Endodermal cell (in vitro differentiated cells): ENCODE results near the gene GPC6. TPM values are rescaled to one million over a fixed set of nuclear protein-coding genes. Genes with fewer than 3 reads are reported as not detected.

Experiments used
- DNase-seq: peaks from one replicate; pipeline ENCODE4 v3.0.0-alpha.2; 2017
- H3K27ac ChIP-seq: 2 replicates; pipeline ENCODE4 v1.5.1; 2013; ENCODE audit warnings: mild to moderate bottlenecking, low read depth, low read length, moderate library complexity
- H3K27me3 ChIP-seq: 2 replicates; pipeline ENCODE4 v1.6.1; 2013; ENCODE audit warnings: mild to moderate bottlenecking, low read length, moderate library complexity; ENCODE audit not compliant: insufficient read depth, control insufficient read depth, poor library complexity, severe bottlenecking
- H3K36me3 ChIP-seq: 2 replicates; pipeline ENCODE4 v1.7.0; 2013; ENCODE audit warnings: mild to moderate bottlenecking, low read length, moderate library complexity; ENCODE audit not compliant: control insufficient read depth, insufficient read depth
- H3K4me1 ChIP-seq: one replicate; pipeline ENCODE4 v1.7.0; 2013; ENCODE audit warnings: low read length; ENCODE audit not compliant: control insufficient read depth, insufficient read depth
- H3K4me3 ChIP-seq: 2 replicates; pipeline ENCODE4 v1.5.1; 2013; ENCODE audit warnings: mild to moderate bottlenecking, low read length, moderate library complexity
- H3K9ac ChIP-seq: 2 replicates; pipeline ENCODE4 v1.6.1; 2013; ENCODE audit warnings: mild to moderate bottlenecking, low read length, moderate library complexity; ENCODE audit not compliant: poor library complexity, severe bottlenecking; ENCODE audit errors: extremely low read depth
- H3K9me3 ChIP-seq: 2 replicates; pipeline ENCODE4 v1.6.1; 2013; ENCODE audit warnings: mild to moderate bottlenecking, low read length, moderate library complexity; ENCODE audit not compliant: control insufficient read depth
- H3K27ac Mint-ChIP-seq: 2 replicates; pipeline ENCODE4 v1.8.0; 2020; ENCODE audit warnings: mixed read lengths
- H3K27me3 Mint-ChIP-seq: 2 replicates; pipeline ENCODE4 v1.8.0; 2021; ENCODE audit warnings: mild to moderate bottlenecking, mixed read lengths; ENCODE audit not compliant: insufficient read depth
- H3K36me3 Mint-ChIP-seq: 2 replicates; pipeline ENCODE4 v1.8.0; 2020; ENCODE audit warnings: low read depth, mixed read lengths
- H3K4me1 Mint-ChIP-seq: 2 replicates; pipeline ENCODE4 v1.8.0; 2020; ENCODE audit warnings: mixed read lengths
- H3K4me3 Mint-ChIP-seq: 2 replicates; pipeline ENCODE4 v1.8.0; 2020; ENCODE audit warnings: mild to moderate bottlenecking, moderate library complexity, mixed read lengths
- H3K9me3 Mint-ChIP-seq: 2 replicates; pipeline ENCODE4 v1.8.0; 2020; ENCODE audit warnings: mild to moderate bottlenecking, mixed read lengths
- WGBS, 2 experiments: methylation state at CpG; one replicate each; pipeline versions ENCODE4 v1.1.5 to v1.1.7; 2013; ENCODE audit warnings: missing lambda C conversion rate in 2 of 2, mixed read lengths in 1 of 2; ENCODE audit not compliant: insufficient coverage in 1 of 2, insufficient read length in 1 of 2; 5-methylcytosine and 5-hydroxymethylcytosine counted together
- total RNA-seq, 2 donors: library from RNA; stranded (reverse); fragmentation: NEBNext Ultra II Directional in 1 of 2; extraction: Animal tissue kit (Norgen Biotek cat#: 25700) in 1 of 2; gene quantifications; 2 replicates in 1 of 2; 3 replicates in 1 of 2; pipeline ENCODE4 v1.2.1, GENCODE V29; 2021
- TF ChIP-seq, protein P1 (sequence below): fragments of 200-600 bp; sonication (generic); conservative IDR thresholded peaks from 2 replicates; pipeline ENCODE4 v1.5.0; 2021; ENCODE audit warnings: antibody characterized with exemption, mild to moderate bottlenecking

Gene GPC6
- total RNA-seq, 2 donors from 2014 or later = 69.6 to 80.4 TPM

DNA sequence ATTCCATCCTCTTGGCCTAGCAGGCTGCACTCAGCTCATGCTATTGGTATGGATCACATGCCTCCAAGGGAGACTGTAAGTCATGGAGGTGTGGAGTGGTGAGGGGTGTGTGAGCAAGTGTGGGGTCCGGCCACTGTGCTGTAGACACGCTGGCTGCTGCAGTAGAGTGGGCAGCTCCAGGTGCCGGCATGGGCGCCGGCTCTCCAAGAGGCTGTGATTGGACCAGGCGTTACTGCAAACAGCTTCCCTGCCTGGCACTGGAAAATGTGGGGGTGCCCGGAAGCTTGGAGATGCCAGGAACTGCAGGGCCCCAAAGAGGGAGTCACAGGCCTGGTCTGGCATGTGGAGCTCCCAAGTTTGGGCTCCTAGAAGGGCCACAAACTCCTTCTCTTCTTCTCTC is 245.7 kb downstream of the GPC6 start:
- H3K4me1 Mint-ChIP-seq = peaks cover 16% of the 10 kb centered on the region
- Histone ChIP-seq H3K36me3 (no peaks in the 10 kb centered on the region), H3K27me3 (no peaks in the 10 kb centered on the region), H3K27ac (no peak overlapping the region), H3K9ac (no peak overlapping the region), H3K4me1 (no peaks in the 10 kb centered on the region), H3K4me3 (no peak overlapping the region), H3K9me3 (peaks cover 39% of the 10 kb centered on the region)
- 73 to 81% methylated on average over 3 to 7 of the region's 7 CpGs for WGBS, 2 experiments
- no peaks in the 10 kb centered on the region for H3K27me3 Mint-ChIP-seq
- peaks cover 18% of the 10 kb centered on the region for H3K9me3 Mint-ChIP-seq
- DNase-seq = no peak
- H3K4me3 Mint-ChIP-seq = no peak overlapping the region
- H3K27ac Mint-ChIP-seq = no peak overlapping the region
- TF ChIP-seq, protein P1, sequence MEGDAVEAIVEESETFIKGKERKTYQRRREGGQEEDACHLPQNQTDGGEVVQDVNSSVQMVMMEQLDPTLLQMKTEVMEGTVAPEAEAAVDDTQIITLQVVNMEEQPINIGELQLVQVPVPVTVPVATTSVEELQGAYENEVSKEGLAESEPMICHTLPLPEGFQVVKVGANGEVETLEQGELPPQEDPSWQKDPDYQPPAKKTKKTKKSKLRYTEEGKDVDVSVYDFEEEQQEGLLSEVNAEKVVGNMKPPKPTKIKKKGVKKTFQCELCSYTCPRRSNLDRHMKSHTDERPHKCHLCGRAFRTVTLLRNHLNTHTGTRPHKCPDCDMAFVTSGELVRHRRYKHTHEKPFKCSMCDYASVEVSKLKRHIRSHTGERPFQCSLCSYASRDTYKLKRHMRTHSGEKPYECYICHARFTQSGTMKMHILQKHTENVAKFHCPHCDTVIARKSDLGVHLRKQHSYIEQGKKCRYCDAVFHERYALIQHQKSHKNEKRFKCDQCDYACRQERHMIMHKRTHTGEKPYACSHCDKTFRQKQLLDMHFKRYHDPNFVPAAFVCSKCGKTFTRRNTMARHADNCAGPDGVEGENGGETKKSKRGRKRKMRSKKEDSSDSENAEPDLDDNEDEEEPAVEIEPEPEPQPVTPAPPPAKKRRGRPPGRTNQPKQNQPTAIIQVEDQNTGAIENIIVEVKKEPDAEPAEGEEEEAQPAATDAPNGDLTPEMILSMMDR = no peak
- H3K36me3 Mint-ChIP-seq = peaks cover 15% of the 10 kb centered on the region

DNA sequence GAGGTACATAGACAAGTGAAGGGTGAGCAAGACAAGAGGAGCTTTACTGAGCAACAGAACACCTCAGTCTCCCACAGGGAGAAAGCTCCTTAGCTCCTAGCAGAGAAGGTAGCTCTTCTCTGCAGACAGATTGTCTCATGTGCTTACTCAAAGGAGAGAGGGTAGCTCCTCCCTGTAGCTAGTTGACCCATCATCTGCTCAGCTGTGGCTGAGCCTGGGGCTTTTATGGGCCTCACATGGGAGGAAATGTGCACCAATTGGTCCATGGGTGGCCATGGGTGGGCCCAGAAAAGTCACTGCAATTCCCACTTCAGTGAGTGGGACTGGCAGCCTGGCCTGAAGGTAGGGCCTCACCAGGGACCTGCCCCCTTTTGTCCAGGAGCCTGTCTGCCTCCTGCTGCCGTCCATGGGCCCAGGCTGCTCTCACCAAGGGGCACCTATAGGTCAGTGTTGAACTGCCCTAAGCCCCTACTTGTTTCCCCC is 246.2 kb downstream of the GPC6 start:
- Histone ChIP-seq H3K36me3 (no peaks in the 10 kb centered on the region), H3K4me3 (no peak overlapping the region), H3K27ac (no peak overlapping the region), H3K9me3 (peaks cover 37% of the 10 kb centered on the region), H3K9ac (no peak overlapping the region), H3K4me1 (no peaks in the 10 kb centered on the region), H3K27me3 (no peaks in the 10 kb centered on the region)
- WGBS, 2 experiments = 92 to 100% methylated on average over 1 of the region's 1 CpG
- TF ChIP-seq, protein P1 = no peak
- Mint-ChIP-seq H3K27ac (no peak overlapping the region), H3K9me3 (peaks cover 18% of the 10 kb centered on the region), H3K4me3 (no peak overlapping the region), H3K36me3 (peaks cover 15% of the 10 kb centered on the region), H3K27me3 (no peaks in the 10 kb centered on the region), H3K4me1 (peaks cover 16% of the 10 kb centered on the region)
- DNase-seq = peak; percentile 44

- H3K27me3 ChIP-seq = no peaks in the 10 kb centered on the region
- peaks cover 12% of the 10 kb centered on the region for H3K36me3 Mint-ChIP-seq
- H3K4me3 ChIP-seq = no peak overlapping the region
- WGBS, 2 experiments = 75% methylated on average over 5 of the region's 5 CpGs; no CpG with 5 or more reads in 1 of the 2 experiments
- H3K27ac Mint-ChIP-seq = peak overlapping the region; percentile 9
- H3K9ac ChIP-seq = no peak overlapping the region
- H3K27me3 Mint-ChIP-seq = no peaks in the 10 kb centered on the region
- H3K9me3 Mint-ChIP-seq = peaks cover 18% of the 10 kb centered on the region
- H3K4me3 Mint-ChIP-seq = no peak overlapping the region
- no peak overlapping the region for H3K27ac ChIP-seq
- peaks cover 34% of the 10 kb centered on the region for H3K9me3 ChIP-seq
- TF ChIP-seq, protein P1 = no peak
- peaks cover 14% of the 10 kb centered on the region for H3K4me1 Mint-ChIP-seq
- H3K4me1 ChIP-seq = no peaks in the 10 kb centered on the region
- DNase-seq = peak; percentile 53
- H3K36me3 ChIP-seq = no peaks in the 10 kb centered on the region
Measured at GRCh38 chr13:93473441-93474270, 247.0 kb downstream of the GPC6 start.
